ENCODE results near the gene ADGRV1. TPM values are rescaled to one million over a fixed set of nuclear protein-coding genes. Genes with fewer than 3 reads are reported as not detected.

Gene ADGRV1
- total RNA-seq, 2 experiments from 2014 or later: not detected

DNA sequence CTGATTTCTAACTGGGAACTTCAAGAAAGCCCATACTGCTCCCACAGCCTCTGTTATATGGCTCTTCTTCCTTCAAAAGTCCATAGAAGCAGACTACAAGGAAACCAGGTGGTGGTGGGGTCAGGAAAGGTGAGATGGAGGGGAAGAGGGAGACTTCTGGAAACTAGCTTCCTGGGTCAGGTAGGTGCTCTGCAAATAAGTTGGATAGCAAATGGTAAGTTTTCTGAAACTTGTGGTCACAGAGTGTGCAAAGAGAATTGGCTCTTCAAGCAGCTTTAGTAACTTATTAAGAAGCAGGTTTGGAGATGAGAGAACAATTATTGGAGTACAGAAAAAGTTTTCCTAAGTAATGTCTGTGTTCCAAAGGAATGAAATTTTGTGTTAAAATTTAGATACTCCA lies 316.9 kb downstream of the ADGRV1 start:
- Histone ChIP-seq H4K20me1 (ENCODE audit: insufficient read depth, low read length) (no peaks in the 10 kb centered on the region), H3K4me1 (ENCODE audit: insufficient read depth, low read length, poor library complexity, severe bottlenecking) (no peaks in the 10 kb centered on the region), H3K4me3 (ENCODE audit: low read depth, low read length, poor library complexity, severe bottlenecking) (no peak overlapping the region), H2AFZ (ENCODE audit: low read length) (no peak overlapping the region), H3K9me2 (ENCODE audit: insufficient read depth, low read length) (no peaks in the 10 kb centered on the region), H3K79me2 (ENCODE audit: insufficient read depth, low read depth, low read length) (no peaks in the 10 kb centered on the region), H3K4me2 (ENCODE audit: low read length) (no peak overlapping the region), H3K27ac (ENCODE audit: low read depth, low read length, poor library complexity, severe bottlenecking) (no peak overlapping the region), H3K36me3 (ENCODE audit: insufficient read depth, low read length) (no peaks in the 10 kb centered on the region), H3K9me3 (ENCODE audit: low read length) (no peaks in the 10 kb centered on the region)
- DNase-seq (ENCODE audit: low spot score): no peak
- CTCF ChIA-PET (ENCODE audit: unreplicated experiment): no interaction called here
- intact Hi-C loops (cut with micrococcal nuclease; ENCODE audit: unreplicated experiment): no loop called here
- no peak for TF ChIP-seq CTCF (conservative IDR thresholded peaks at IDR 0.05; ENCODE audit: low read length)
- TF ChIP-seq EZH2phosphoT487 (IDR thresholded peaks at IDR 0.05; ENCODE audit: borderline replicate concordance, low read depth, low read length): no peak
- BruUV-seq (replicated peaks): no TSS peak
- POLR2A ChIA-PET: interaction anchor here (0.7 kb wide), 1 partner anchor 10 kb away, joined by 3 read pairs; no protein-coding TSS in a partner anchor

DNA sequence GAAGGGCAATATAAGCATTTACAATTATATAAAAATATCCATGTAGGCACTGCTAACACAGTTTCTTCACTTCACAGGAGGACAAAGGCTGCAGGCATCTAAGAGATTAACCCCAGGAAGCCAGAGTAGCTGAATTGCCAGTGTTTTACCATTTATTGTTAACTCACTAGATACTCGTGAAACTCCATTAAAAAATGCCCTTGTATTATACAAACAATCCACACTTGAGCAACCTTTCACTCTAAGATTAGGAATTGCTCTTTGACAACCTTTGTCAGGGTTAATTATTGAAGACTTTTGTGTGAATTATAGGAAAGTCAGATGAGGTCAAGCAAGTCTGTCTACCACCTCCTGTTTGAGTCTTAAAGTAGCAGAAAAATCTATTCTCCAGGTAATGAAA lies 317.8 kb downstream of the ADGRV1 start:
- Histone ChIP-seq H4K20me1 (ENCODE audit: insufficient read depth, low read length) (no peaks in the 10 kb centered on the region), H3K27ac (ENCODE audit: low read depth, low read length, poor library complexity, severe bottlenecking) (no peak overlapping the region), H2AFZ (ENCODE audit: low read length) (no peak overlapping the region), H3K36me3 (ENCODE audit: insufficient read depth, low read length) (no peaks in the 10 kb centered on the region), H3K9me3 (ENCODE audit: low read length) (no peaks in the 10 kb centered on the region), H3K9me2 (ENCODE audit: insufficient read depth, low read length) (no peaks in the 10 kb centered on the region), H3K4me1 (ENCODE audit: insufficient read depth, low read length, poor library complexity, severe bottlenecking) (no peaks in the 10 kb centered on the region), H3K4me3 (ENCODE audit: low read depth, low read length, poor library complexity, severe bottlenecking) (no peak overlapping the region), H3K79me2 (ENCODE audit: insufficient read depth, low read depth, low read length) (no peaks in the 10 kb centered on the region), H3K4me2 (ENCODE audit: low read length) (no peak overlapping the region)
- BruUV-seq (replicated peaks): no TSS peak
- CTCF ChIA-PET (ENCODE audit: unreplicated experiment): no interaction called here
- TF ChIP-seq CTCF (conservative IDR thresholded peaks at IDR 0.05; ENCODE audit: low read length): no peak
- no peak for TF ChIP-seq EZH2phosphoT487 (IDR thresholded peaks at IDR 0.05; ENCODE audit: borderline replicate concordance, low read depth, low read length)
- POLR2A ChIA-PET: no interaction called here
- no peak for DNase-seq (ENCODE audit: low spot score)
- intact Hi-C loops (cut with micrococcal nuclease; ENCODE audit: unreplicated experiment): no loop called here

- Histone ChIP-seq H4K20me1 (ENCODE audit: insufficient read depth, low read length) (no peaks in the 10 kb centered on the region), H3K9me2 (ENCODE audit: insufficient read depth, low read length) (no peaks in the 10 kb centered on the region), H3K4me3 (ENCODE audit: low read depth, low read length, poor library complexity, severe bottlenecking) (no peak overlapping the region), H3K9me3 (ENCODE audit: low read length) (no peaks in the 10 kb centered on the region), H2AFZ (ENCODE audit: low read length) (no peak overlapping the region), H3K36me3 (ENCODE audit: insufficient read depth, low read length) (no peaks in the 10 kb centered on the region), H3K79me2 (ENCODE audit: insufficient read depth, low read depth, low read length) (no peaks in the 10 kb centered on the region), H3K4me2 (ENCODE audit: low read length) (no peak overlapping the region), H3K27ac (ENCODE audit: low read depth, low read length, poor library complexity, severe bottlenecking) (no peak overlapping the region), H3K4me1 (ENCODE audit: insufficient read depth, low read length, poor library complexity, severe bottlenecking) (no peaks in the 10 kb centered on the region)
- POLR2A ChIA-PET: no interaction called here
- CTCF ChIA-PET (ENCODE audit: unreplicated experiment): no interaction called here
- TF ChIP-seq CTCF (conservative IDR thresholded peaks at IDR 0.05; ENCODE audit: low read length): no peak
- TF ChIP-seq EZH2phosphoT487 (IDR thresholded peaks at IDR 0.05; ENCODE audit: borderline replicate concordance, low read depth, low read length): no peak
- intact Hi-C loops (cut with micrococcal nuclease; ENCODE audit: unreplicated experiment): no loop called here
- BruUV-seq (replicated peaks): no TSS peak
- DNase-seq (ENCODE audit: low spot score): no peak
These were observed 318.5 kb downstream of the ADGRV1 start for GRCh38 chr5:90877049-90877448.
